ENCODE results near the gene CDKN1B.

Gene CDKN1B

GRCh38 chr12:12704593-12705230, 12.5 kb upstream of the CDKN1B start:
- DNase-seq, result no peak

GRCh38 chr12:12705838-12706520, 11.2 kb upstream of the CDKN1B start:
- DNase-seq, result peak in 1 of 2 experiments; percentile 50

- no peak for DNase-seq
These were observed 3.3 kb upstream of the CDKN1B start for GRCh38 chr12:12713932-12714275.

- DNase-seq, result peak; percentile 24 to 28
These were observed 2.7 kb upstream of the CDKN1B start for GRCh38 chr12:12714276-12715021.

GRCh38 chr12:12715128-12715458, 2.1 kb upstream of the CDKN1B start:
- no peak for DNase-seq

- DNase-seq, result no peak
These were observed 1.6 kb upstream of the CDKN1B start for GRCh38 chr12:12715459-12716150.

- DNase-seq, result no peak
These were observed 896 bp upstream of the CDKN1B start for GRCh38 chr12:12716151-12716792.

- DNase-seq, result no peak
These were observed 615 bp downstream of the CDKN1B start for GRCh38 chr12:12717586-12718380.

GRCh38 chr12:12718381-12718759, 1.2 kb downstream of the CDKN1B start:
- DNase-seq, result no peak

- no peak for DNase-seq
These were observed 1.7 kb downstream of the CDKN1B start for GRCh38 chr12:12718853-12719252.

GRCh38 chr12:12719496-12719895, 2.3 kb downstream of the CDKN1B start:
- no peak for DNase-seq

GRCh38 chr12:12720052-12720451, 2.9 kb downstream of the CDKN1B start:
- DNase-seq, result no peak

GRCh38 chr12:12720672-12721161, 3.5 kb downstream of the CDKN1B start:
- no peak for DNase-seq

GRCh38 chr12:12721176-12721751, 4.1 kb downstream of the CDKN1B start:
- no peak for DNase-seq

- DNase-seq, result no peak
These were observed 4.8 kb downstream of the CDKN1B start for GRCh38 chr12:12721814-12722434.

GRCh38 chr12:12722435-12723148, 5.4 kb downstream of the CDKN1B start:
- no peak for DNase-seq

GRCh38 chr12:12723149-12723680, 6.0 kb downstream of the CDKN1B start:
- DNase-seq, result no peak

GRCh38 chr12:12723681-12724420, 6.7 kb downstream of the CDKN1B start:
- peak in 1 of 2 experiments; percentile 20 for DNase-seq

GRCh38 chr12:12724421-12725085, 7.4 kb downstream of the CDKN1B start:
- peak in 1 of 2 experiments; percentile 27 for DNase-seq

Measured in activated CD4-positive, alpha-beta T cell treated with anti-CD3 and anti-CD28 coated beads, Interleukin-2, amount 50 U/mL, for 4 hours (primary cell).